GM21423 (cell line): ENCODE results near the gene CFAP221.

ENCODE experiments used
- ATAC-seq: cut with Tn5 transposase; IDR thresholded peaks from one replicate; pipeline ENCODE4 v1.9.1; 2021; ENCODE audit warnings: mild to moderate bottlenecking, moderate library complexity; ENCODE audit not compliant: unreplicated experiment

The CFAP221 gene

GRCh38 chr2:119674711-119675500 lies 130.7 kb downstream of the CFAP221 start:
- no peak for ATAC-seq

GRCh38 chr2:119678021-119678656 lies 133.9 kb downstream of the CFAP221 start:
- no peak for ATAC-seq

- no peak for ATAC-seq
These were observed 135.2 kb downstream of the CFAP221 start for GRCh38 chr2:119679526-119679837.

- ATAC-seq = no peak
These were observed 135.6 kb downstream of the CFAP221 start for GRCh38 chr2:119679846-119680245.

- no peak for ATAC-seq
These were observed 136.4 kb downstream of the CFAP221 start for GRCh38 chr2:119680457-119681202.

GRCh38 chr2:119681203-119681867 lies 137.1 kb downstream of the CFAP221 start:
- ATAC-seq = no peak

- no peak for ATAC-seq
These were observed 137.6 kb downstream of the CFAP221 start for GRCh38 chr2:119681868-119682220.

- ATAC-seq = no peak
These were observed 138.3 kb downstream of the CFAP221 start for GRCh38 chr2:119682578-119682977.

GRCh38 chr2:119683074-119683712 lies 138.9 kb downstream of the CFAP221 start:
- ATAC-seq = no peak

- ATAC-seq = no peak
These were observed 139.6 kb downstream of the CFAP221 start for GRCh38 chr2:119683713-119684443.

- no peak for ATAC-seq
These were observed 140.3 kb downstream of the CFAP221 start for GRCh38 chr2:119684518-119684917.

- no peak for ATAC-seq
These were observed 144.4 kb downstream of the CFAP221 start for GRCh38 chr2:119688616-119689015.

GRCh38 chr2:119689218-119689617 lies 145.0 kb downstream of the CFAP221 start:
- no peak for ATAC-seq

GRCh38 chr2:119691189-119691588 lies 146.9 kb downstream of the CFAP221 start:
- no peak for ATAC-seq

- no peak for ATAC-seq
These were observed 147.5 kb downstream of the CFAP221 start for GRCh38 chr2:119691651-119692245.

GRCh38 chr2:119692310-119692709 lies 148.1 kb downstream of the CFAP221 start:
- ATAC-seq = no peak

- ATAC-seq = no peak
These were observed 148.7 kb downstream of the CFAP221 start for GRCh38 chr2:119692954-119693353.

GRCh38 chr2:119693567-119693966 lies 149.3 kb downstream of the CFAP221 start:
- ATAC-seq = no peak

- ATAC-seq = no peak
These were observed 149.7 kb downstream of the CFAP221 start for GRCh38 chr2:119693967-119694366.

GRCh38 chr2:119694470-119694844 lies 150.2 kb downstream of the CFAP221 start:
- ATAC-seq = no peak
